Mucosa of descending colon (tissue), 3 donors: ENCODE results near the gene HNRNPA1. TPM values are rescaled to one million over a fixed set of nuclear protein-coding genes. Genes with fewer than 3 reads are reported as not detected.

Source experiments
- ATAC-seq: fragments of 200-7000 bp; cut with Tn5 transposase; one replicate; pipeline ENCODE4 v1.9.1; 2020; ENCODE audit warnings: mild to moderate bottlenecking, moderate library complexity
- DNase-seq, 3 donors: peaks; one replicate each; pipeline ENCODE4 v3.0.0-alpha.2; 2020
- H3K36me3 ChIP-seq: fragments of 200-600 bp; one replicate; pipeline ENCODE4 v1.8.0; 2021; ENCODE audit warnings: low read depth, mild to moderate bottlenecking
- H3K4me1 ChIP-seq: fragments of 200-600 bp; one replicate; pipeline ENCODE4 v1.8.0; 2021; ENCODE audit warnings: low read depth, mild to moderate bottlenecking
- H3K4me3 ChIP-seq: fragments of 200-600 bp; one replicate; pipeline ENCODE4 v1.8.0; 2021; ENCODE audit warnings: mild to moderate bottlenecking
- H3K9me3 ChIP-seq: fragments of 200-600 bp; one replicate; pipeline ENCODE4 v1.8.0; 2021; ENCODE audit warnings: mild to moderate bottlenecking
- CTCF ChIP-seq: fragments of 200-600 bp; IDR thresholded peaks from one replicate; pipeline ENCODE4 v1.8.0; 2022; ENCODE audit warnings: antibody characterized with exemption, mild to moderate bottlenecking
- intact Hi-C, 2 donors: fragments of 100-400 bp; cut with DNase I in 1 of 2; cut with micrococcal nuclease in 1 of 2; formaldehyde crosslinking; loops; one replicate each; pipeline versions ENCODE4 v1.11.0 to v1.11.1; 2022; cut with DNase I, micrococcal nuclease
- total RNA-seq, 3 donors: library from RNA; stranded (reverse); fragmentation: NEBNext Ultra II Directional in 2 of 3; extraction: Animal tissue kit (Norgen Biotek cat#: 25700) in 2 of 3; gene quantifications; one replicate each; pipeline versions ENCODE4 v1.2.1 to v1.2.4, GENCODE V29; 2021 to 2023
- donor health status: DM: no; HTN: no; CAD: no; lungs with moderate emphysema.
- donor health status: DM: no; HTN: no; CAD: no.
- donor health status: DM: no; HTN: yes; CAD: no.

The HNRNPA1 gene
- total RNA-seq, 3 donors from 2014 or later: 580 to 894 (median 610) TPM

GRCh38 chr12:54265364-54265812, 15.1 kb upstream of the HNRNPA1 start:
- peaks cover 3% of the 10 kb centered on the region for H3K4me1 ChIP-seq
- no peak for TF ChIP-seq CTCF
- no peak for DNase-seq
- H3K36me3 ChIP-seq: no peaks in the 10 kb centered on the region
- intact Hi-C loops: no loop called here
- ATAC-seq: no peak
- H3K4me3 ChIP-seq: no peak overlapping the region
- no peaks in the 10 kb centered on the region for H3K9me3 ChIP-seq

- no peaks in the 10 kb centered on the region for H3K9me3 ChIP-seq
- DNase-seq (no peak), ATAC-seq (no peak)
- H3K4me1 ChIP-seq: peaks cover 3% of the 10 kb centered on the region
- no peaks in the 10 kb centered on the region for H3K36me3 ChIP-seq
- no peak overlapping the region for H3K4me3 ChIP-seq
- intact Hi-C loops: no loop called here
- no peak for TF ChIP-seq CTCF
Measured at GRCh38 chr12:54266852-54267251, 13.7 kb upstream of the HNRNPA1 start.

- intact Hi-C loops: no loop called here
- no peak for TF ChIP-seq CTCF
- DNase-seq: no peak
Measured at GRCh38 chr12:54270345-54270744, 10.2 kb upstream of the HNRNPA1 start.

GRCh38 chr12:54272214-54272613, 8.3 kb upstream of the HNRNPA1 start:
- Histone ChIP-seq H3K36me3 (no peaks in the 10 kb centered on the region), H3K9me3 (no peaks in the 10 kb centered on the region), H3K4me1 (peaks cover under 1% of the 10 kb centered on the region), H3K4me3 (no peak overlapping the region)
- no peak for DNase-seq
- intact Hi-C loops: no loop called here
- no peak for TF ChIP-seq CTCF
- no peak for ATAC-seq

More at GRCh38 chr12:54270345-54270744, 10.2 kb upstream of the HNRNPA1 start:
- no peaks in the 10 kb centered on the region for H3K4me1 ChIP-seq
- no peak overlapping the region for H3K4me3 ChIP-seq
- no peaks in the 10 kb centered on the region for H3K9me3 ChIP-seq
- no peaks in the 10 kb centered on the region for H3K36me3 ChIP-seq
- ATAC-seq: no peak

- Histone ChIP-seq H3K4me1 (peaks cover 15% of the 10 kb centered on the region), H3K4me3 (no peak overlapping the region), H3K36me3 (no peaks in the 10 kb centered on the region), H3K9me3 (no peaks in the 10 kb centered on the region)
- no peak for TF ChIP-seq CTCF
- intact Hi-C loops: no loop called here
- no peak for DNase-seq
- no peak for ATAC-seq
Measured at GRCh38 chr12:54273981-54274380, 6.5 kb upstream of the HNRNPA1 start.

GRCh38 chr12:54276368-54276767, 4.2 kb upstream of the HNRNPA1 start:
- peaks cover 16% of the 10 kb centered on the region for H3K4me1 ChIP-seq
- no peak overlapping the region for H3K4me3 ChIP-seq
- no peak for ATAC-seq
- intact Hi-C loops: no loop called here
- TF ChIP-seq CTCF: no peak
- H3K9me3 ChIP-seq: no peaks in the 10 kb centered on the region
- DNase-seq: no peak
- H3K36me3 ChIP-seq: peaks cover 3% of the 10 kb centered on the region
